Activated T-cell treated with anti-CD3 and anti-CD28 coated beads, Interleukin-2, amount 50 U/mL, for 1 hour (primary cell): ENCODE measurements around the gene TLE3.
A peak's percentile ranks its signal among the peaks of the same experiment; 100 is the strongest.

Experiments used
- DNase-seq: peaks from one replicate; pipeline ENCODE4 v3.0.0-alpha.2; 2020

Gene TLE3

GRCh38 chr15:70046679-70047369 is 50.9 kb downstream of the TLE3 start:
- peak; percentile 17 for DNase-seq

- no peak for DNase-seq
These were observed 52.7 kb downstream of the TLE3 start for GRCh38 chr15:70045045-70045444.

GRCh38 chr15:70044168-70044567 is 53.5 kb downstream of the TLE3 start:
- DNase-seq, result peak; percentile 9

- DNase-seq, result no peak
These were observed 54.1 kb downstream of the TLE3 start for GRCh38 chr15:70043590-70043989.

GRCh38 chr15:70042553-70043214 is 55.0 kb downstream of the TLE3 start:
- no peak for DNase-seq

GRCh38 chr15:70039917-70040316 is 57.8 kb downstream of the TLE3 start:
- DNase-seq, result no peak

- DNase-seq, result no peak
These were observed 58.9 kb downstream of the TLE3 start for GRCh38 chr15:70038730-70039392.

GRCh38 chr15:70037292-70037640 is 60.5 kb downstream of the TLE3 start:
- DNase-seq, result no peak

- DNase-seq, result no peak
These were observed 61.0 kb downstream of the TLE3 start for GRCh38 chr15:70036585-70037291.

GRCh38 chr15:70035719-70036077 is 62.0 kb downstream of the TLE3 start:
- no peak for DNase-seq

GRCh38 chr15:70035051-70035718 is 62.5 kb downstream of the TLE3 start:
- no peak for DNase-seq

GRCh38 chr15:70034596-70034995 is 63.1 kb downstream of the TLE3 start:
- DNase-seq, result no peak

GRCh38 chr15:70034141-70034540 is 63.6 kb downstream of the TLE3 start:
- DNase-seq, result no peak

GRCh38 chr15:70033529-70034140 is 64.1 kb downstream of the TLE3 start:
- DNase-seq, result no peak

- DNase-seq, result no peak
These were observed 64.6 kb downstream of the TLE3 start for GRCh38 chr15:70033109-70033508.

GRCh38 chr15:70032509-70032908 is 65.2 kb downstream of the TLE3 start:
- no peak for DNase-seq

- DNase-seq, result no peak
These were observed 66.0 kb downstream of the TLE3 start for GRCh38 chr15:70031713-70032112.

- no peak for DNase-seq
These were observed 66.5 kb downstream of the TLE3 start for GRCh38 chr15:70031261-70031660.

GRCh38 chr15:70030851-70031250 is 66.9 kb downstream of the TLE3 start:
- no peak for DNase-seq

- no peak for DNase-seq
These were observed 68.4 kb downstream of the TLE3 start for GRCh38 chr15:70029297-70029701.

- DNase-seq, result no peak
These were observed 70.2 kb downstream of the TLE3 start for GRCh38 chr15:70027518-70027917.

GRCh38 chr15:70026991-70027390 is 70.7 kb downstream of the TLE3 start:
- no peak for DNase-seq
